Peyer's patch (tissue), 4 donors: Measurements from ENCODE around the gene UBE2M.

ENCODE experiments used
- POLR2A ChIP-seq, 2 donors: fragments of 450-650 bp; IDR thresholded peaks; one replicate each; pipeline ENCODE4 v1.5.1; 2017; ENCODE audit warnings: antibody characterized with exemption in 2 of 2, mild to moderate bottlenecking in 2 of 2, moderate library complexity in 2 of 2
- TF ChIP-seq, protein P1 (sequence below), 6 experiments: fragments of 450-650 bp in 4 of 6; fragments of 200-600 bp in 2 of 6; sonication (generic) in 1 of 6; IDR thresholded peaks; one replicate each; pipeline ENCODE4 v1.5.1; 2017 to 2019; ENCODE audit warnings: antibody characterized with exemption in 6 of 6, mild to moderate bottlenecking in 3 of 6, moderate library complexity in 1 of 6

- TF ChIP-seq, protein P1, sequence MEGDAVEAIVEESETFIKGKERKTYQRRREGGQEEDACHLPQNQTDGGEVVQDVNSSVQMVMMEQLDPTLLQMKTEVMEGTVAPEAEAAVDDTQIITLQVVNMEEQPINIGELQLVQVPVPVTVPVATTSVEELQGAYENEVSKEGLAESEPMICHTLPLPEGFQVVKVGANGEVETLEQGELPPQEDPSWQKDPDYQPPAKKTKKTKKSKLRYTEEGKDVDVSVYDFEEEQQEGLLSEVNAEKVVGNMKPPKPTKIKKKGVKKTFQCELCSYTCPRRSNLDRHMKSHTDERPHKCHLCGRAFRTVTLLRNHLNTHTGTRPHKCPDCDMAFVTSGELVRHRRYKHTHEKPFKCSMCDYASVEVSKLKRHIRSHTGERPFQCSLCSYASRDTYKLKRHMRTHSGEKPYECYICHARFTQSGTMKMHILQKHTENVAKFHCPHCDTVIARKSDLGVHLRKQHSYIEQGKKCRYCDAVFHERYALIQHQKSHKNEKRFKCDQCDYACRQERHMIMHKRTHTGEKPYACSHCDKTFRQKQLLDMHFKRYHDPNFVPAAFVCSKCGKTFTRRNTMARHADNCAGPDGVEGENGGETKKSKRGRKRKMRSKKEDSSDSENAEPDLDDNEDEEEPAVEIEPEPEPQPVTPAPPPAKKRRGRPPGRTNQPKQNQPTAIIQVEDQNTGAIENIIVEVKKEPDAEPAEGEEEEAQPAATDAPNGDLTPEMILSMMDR (IDR thresholded peaks at IDR 0.05) = no peak
- TF ChIP-seq POLR2A (IDR thresholded peaks at IDR 0.05) = peak; percentile 70 to 75
Observed at GRCh38 chr19:58558623-58559274, 338 bp upstream of the UBE2M start.
